IMR-90 (cell line): ENCODE data around the gene TNFAIP8L1.

Source experiments
- BHLHE40 ChIP-seq: fragments of 150-350 bp; IDR thresholded peaks from 2 replicates; pipeline ENCODE4 v1.6.1; 2016; ENCODE audit warnings: mild to moderate bottlenecking, low read depth, low read length
- CEBPB ChIP-seq: IDR thresholded peaks from 2 replicates; pipeline ENCODE4 v1.6.1; 2012; ENCODE audit warnings: low read depth, low read length, improper control_type of control experiment
- CHD1 ChIP-seq: IDR thresholded peaks from 2 replicates; pipeline ENCODE4 v1.6.1; 2012; ENCODE audit warnings: low read depth, low read length, improper control_type of control experiment
- FOS ChIP-seq: fragments of 150-350 bp; IDR thresholded peaks from 2 replicates; pipeline ENCODE4 v1.6.1; 2016; ENCODE audit warnings: low read depth, low read length
- MAFK ChIP-seq: IDR thresholded peaks from 2 replicates; pipeline ENCODE4 v1.6.1; 2012; ENCODE audit warnings: low read depth, low read length, improper control_type of control experiment
- NFE2L2 ChIP-seq: fragments of 150-350 bp; IDR thresholded peaks from 2 replicates; pipeline ENCODE4 v1.6.1; 2016; ENCODE audit warnings: low read depth, mild to moderate bottlenecking, low read length
- POLR2A ChIP-seq: IDR thresholded peaks from 2 replicates; pipeline ENCODE4 v1.6.1; 2012; ENCODE audit warnings: mild to moderate bottlenecking, low read depth, low read length
- RAD21 ChIP-seq: IDR thresholded peaks from 2 replicates; pipeline ENCODE4 v1.6.1; 2012; ENCODE audit warnings: low read length, improper control_type of control experiment
- RCOR1 ChIP-seq: IDR thresholded peaks from 2 replicates; pipeline ENCODE4 v1.6.1; 2012; ENCODE audit warnings: mild to moderate bottlenecking, low read length, improper control_type of control experiment; ENCODE audit not compliant: insufficient replicate concordance
- RFX5 ChIP-seq: IDR thresholded peaks from 2 replicates; pipeline ENCODE4 v1.8.0; 2012; ENCODE audit warnings: low read depth, mild to moderate bottlenecking, low read length, moderate library complexity
- USF2 ChIP-seq: fragments of 150-350 bp; IDR thresholded peaks from 2 replicates; pipeline ENCODE4 v1.6.1; 2017; ENCODE audit warnings: mild to moderate bottlenecking, antibody characterized with exemption, low read length, low read depth
- TF ChIP-seq, protein P1 (sequence below): conservative IDR thresholded peaks from 2 replicates; pipeline ENCODE4 v1.5.1; 2012; ENCODE audit warnings: mild to moderate bottlenecking, low read depth, low read length, improper control_type of control experiment

- TF ChIP-seq, protein P1, sequence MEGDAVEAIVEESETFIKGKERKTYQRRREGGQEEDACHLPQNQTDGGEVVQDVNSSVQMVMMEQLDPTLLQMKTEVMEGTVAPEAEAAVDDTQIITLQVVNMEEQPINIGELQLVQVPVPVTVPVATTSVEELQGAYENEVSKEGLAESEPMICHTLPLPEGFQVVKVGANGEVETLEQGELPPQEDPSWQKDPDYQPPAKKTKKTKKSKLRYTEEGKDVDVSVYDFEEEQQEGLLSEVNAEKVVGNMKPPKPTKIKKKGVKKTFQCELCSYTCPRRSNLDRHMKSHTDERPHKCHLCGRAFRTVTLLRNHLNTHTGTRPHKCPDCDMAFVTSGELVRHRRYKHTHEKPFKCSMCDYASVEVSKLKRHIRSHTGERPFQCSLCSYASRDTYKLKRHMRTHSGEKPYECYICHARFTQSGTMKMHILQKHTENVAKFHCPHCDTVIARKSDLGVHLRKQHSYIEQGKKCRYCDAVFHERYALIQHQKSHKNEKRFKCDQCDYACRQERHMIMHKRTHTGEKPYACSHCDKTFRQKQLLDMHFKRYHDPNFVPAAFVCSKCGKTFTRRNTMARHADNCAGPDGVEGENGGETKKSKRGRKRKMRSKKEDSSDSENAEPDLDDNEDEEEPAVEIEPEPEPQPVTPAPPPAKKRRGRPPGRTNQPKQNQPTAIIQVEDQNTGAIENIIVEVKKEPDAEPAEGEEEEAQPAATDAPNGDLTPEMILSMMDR, result no peak
- TF ChIP-seq POLR2A, result no peak
- TF ChIP-seq RFX5, result no peak
- no peak for TF ChIP-seq FOS
- no peak for TF ChIP-seq USF2
- no peak for TF ChIP-seq BHLHE40
- no peak for TF ChIP-seq RAD21
- no peak for TF ChIP-seq MAFK
- TF ChIP-seq CHD1, result no peak
- no peak for TF ChIP-seq CEBPB
- TF ChIP-seq NFE2L2, result no peak
- no peak for TF ChIP-seq RCOR1
Observed at GRCh38 chr19:4703671-4704316, 64.5 kb downstream of the TNFAIP8L1 start.
